GM18519 (cell line): Measurements from ENCODE around the gene MID1IP1.

Source experiments
- ATAC-seq: cut with Tn5 transposase; IDR thresholded peaks from one replicate; pipeline ENCODE4 v1.9.1; 2021; ENCODE audit warnings: mild to moderate bottlenecking, moderate library complexity; ENCODE audit not compliant: unreplicated experiment, low FRiP score

MID1IP1 gene, protein sequence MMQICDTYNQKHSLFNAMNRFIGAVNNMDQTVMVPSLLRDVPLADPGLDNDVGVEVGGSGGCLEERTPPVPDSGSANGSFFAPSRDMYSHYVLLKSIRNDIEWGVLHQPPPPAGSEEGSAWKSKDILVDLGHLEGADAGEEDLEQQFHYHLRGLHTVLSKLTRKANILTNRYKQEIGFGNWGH

DNA sequence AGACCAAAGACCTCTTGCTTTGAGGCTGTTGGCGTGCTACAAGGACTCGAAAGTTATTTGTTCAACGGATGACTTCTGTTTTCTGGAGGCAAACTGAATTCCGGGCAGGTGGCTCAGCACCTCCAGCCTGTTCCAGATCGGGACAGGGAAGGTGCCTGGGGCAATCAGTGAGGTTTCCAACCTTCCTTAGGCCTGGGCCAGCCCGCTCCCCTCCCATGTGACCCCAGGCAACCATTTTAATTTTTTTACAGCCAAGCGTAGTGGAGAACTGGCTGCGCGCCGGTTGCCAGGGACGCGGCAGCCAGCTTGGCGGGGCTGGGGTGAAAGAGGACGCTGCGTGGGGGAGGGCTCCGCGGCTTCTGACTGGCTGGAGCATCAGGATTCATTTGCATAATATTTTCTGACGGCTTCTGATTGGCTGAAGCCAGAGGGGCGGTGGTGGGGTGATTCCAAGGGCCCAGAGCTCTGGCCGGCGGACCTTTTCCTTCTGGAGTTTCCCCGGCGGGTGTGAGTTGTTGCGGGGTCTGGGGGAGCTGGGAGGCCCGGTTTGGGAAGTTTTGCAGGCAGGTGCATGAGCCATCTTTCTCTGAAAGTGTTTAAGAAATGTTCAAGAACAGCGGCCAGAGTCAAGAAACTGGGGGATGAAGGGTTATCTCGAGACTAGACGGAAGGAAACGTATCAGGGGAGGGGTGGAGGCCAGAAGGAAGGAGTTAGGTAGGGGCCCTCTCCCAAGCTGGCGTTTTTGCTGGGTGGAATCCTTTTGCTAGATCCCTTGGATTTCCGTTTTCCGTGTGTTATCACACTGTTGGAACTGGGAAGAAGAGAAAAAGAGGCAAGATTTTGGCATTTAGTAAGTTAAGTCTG is at the start of gene MID1IP1:
Gene MID1IP1, plus strand, starts transcription at position 479 of the 865 bp plus-strand sequence. CDS start 3,488 bp downstream, outside the sequence.
- ATAC-seq, result peak; percentile 36

DNA sequence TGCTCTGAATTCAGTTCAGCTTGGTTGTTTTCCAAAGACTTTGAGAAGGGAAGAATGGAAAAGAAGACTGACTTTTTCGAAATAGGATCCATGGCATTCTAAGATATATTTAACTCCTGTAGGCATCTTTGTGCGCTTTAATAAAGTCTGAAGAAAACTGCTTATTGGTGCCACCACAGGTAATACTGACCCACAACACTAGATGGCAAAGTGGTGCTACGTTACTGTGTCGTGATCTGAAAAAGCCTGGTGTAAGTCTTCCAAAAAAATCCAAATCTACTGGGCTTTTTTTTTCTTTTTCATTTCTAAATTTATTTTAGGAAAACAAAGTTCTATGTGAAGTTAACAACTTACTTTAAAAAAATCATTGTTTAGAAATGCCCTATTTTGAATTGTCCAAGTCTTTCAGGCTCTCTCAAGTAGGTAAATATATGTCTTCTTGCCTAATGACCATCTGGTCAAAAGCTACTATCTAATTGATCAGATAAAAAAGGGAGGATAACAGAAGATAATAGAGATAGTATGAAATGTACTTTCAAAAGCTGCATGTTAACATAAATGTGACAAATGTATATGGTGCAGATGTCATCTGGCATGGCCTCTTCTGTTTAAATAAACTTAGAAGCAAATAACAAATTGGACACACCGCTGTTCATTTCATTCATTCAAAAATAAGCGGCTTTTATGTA is 47.0 kb upstream of the MID1IP1 start:
- ATAC-seq, result no peak

- ATAC-seq, result no peak
These were observed 46.2 kb upstream of the MID1IP1 start for GRCh38 chrX:38754818-38755718.

GRCh38 chrX:38760883-38761282 is 40.4 kb upstream of the MID1IP1 start:
- ATAC-seq, result no peak

GRCh38 chrX:38768079-38768478 is 33.2 kb upstream of the MID1IP1 start:
- ATAC-seq, result no peak

DNA sequence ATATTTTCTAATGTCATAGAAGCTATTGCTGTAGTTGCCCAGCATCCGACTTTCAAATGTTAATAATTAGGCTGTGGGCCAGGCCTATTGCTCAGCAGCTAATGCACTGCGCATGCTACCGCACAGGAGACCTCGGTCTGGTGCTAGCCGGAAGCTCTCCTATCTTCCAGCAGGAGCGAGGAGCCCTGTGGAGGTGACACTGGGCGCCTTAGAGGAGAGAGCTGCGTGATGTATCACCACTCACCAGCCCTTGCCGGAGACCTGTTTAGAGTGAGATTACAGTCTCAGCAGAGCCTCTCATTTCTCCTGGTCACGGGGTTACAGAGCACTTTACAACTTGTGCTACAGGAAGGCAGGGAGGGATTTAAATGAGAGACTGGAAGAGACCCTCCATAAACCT is 31.1 kb upstream of the MID1IP1 start:
- ATAC-seq, result no peak

GRCh38 chrX:38774249-38774648 is 27.0 kb upstream of the MID1IP1 start:
- ATAC-seq, result no peak

GRCh38 chrX:38796946-38797345 is 4.3 kb upstream of the MID1IP1 start:
- ATAC-seq, result no peak

DNA sequence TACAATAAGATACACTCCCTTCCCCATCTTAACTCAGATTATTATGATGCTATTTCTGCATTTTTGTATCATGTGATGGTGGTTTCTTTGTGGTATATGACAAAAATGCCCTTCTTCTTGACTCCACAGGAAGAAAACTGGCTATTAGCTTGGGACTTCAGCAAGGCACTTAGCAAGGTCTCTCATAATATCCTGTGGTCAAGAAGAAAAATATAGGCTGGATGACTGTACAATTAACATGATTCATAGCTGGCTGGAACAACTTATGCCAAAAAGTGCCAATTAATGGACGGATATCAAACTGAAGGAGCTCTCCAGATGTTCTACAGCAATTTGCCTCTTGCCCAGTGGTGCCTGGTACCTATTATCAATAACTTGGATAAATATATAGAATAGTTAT is 2.3 kb upstream of the MID1IP1 start:
- ATAC-seq, result no peak

GRCh38 chrX:38799995-38800580 is 1.2 kb upstream of the MID1IP1 start:
- ATAC-seq, result no peak

GRCh38 chrX:38803243-38803587 is 2.0 kb downstream of the MID1IP1 start:
- ATAC-seq, result no peak

GRCh38 chrX:38803588-38804431 is 2.6 kb downstream of the MID1IP1 start:
- peak; percentile 38 for ATAC-seq

GRCh38 chrX:38804432-38804681 is 3.1 kb downstream of the MID1IP1 start:
- no peak for ATAC-seq

- ATAC-seq, result no peak
These were observed 3.6 kb downstream of the MID1IP1 start for GRCh38 chrX:38804682-38805431.

GRCh38 chrX:38805432-38806389 is 4.5 kb downstream of the MID1IP1 start:
- no peak for ATAC-seq

DNA sequence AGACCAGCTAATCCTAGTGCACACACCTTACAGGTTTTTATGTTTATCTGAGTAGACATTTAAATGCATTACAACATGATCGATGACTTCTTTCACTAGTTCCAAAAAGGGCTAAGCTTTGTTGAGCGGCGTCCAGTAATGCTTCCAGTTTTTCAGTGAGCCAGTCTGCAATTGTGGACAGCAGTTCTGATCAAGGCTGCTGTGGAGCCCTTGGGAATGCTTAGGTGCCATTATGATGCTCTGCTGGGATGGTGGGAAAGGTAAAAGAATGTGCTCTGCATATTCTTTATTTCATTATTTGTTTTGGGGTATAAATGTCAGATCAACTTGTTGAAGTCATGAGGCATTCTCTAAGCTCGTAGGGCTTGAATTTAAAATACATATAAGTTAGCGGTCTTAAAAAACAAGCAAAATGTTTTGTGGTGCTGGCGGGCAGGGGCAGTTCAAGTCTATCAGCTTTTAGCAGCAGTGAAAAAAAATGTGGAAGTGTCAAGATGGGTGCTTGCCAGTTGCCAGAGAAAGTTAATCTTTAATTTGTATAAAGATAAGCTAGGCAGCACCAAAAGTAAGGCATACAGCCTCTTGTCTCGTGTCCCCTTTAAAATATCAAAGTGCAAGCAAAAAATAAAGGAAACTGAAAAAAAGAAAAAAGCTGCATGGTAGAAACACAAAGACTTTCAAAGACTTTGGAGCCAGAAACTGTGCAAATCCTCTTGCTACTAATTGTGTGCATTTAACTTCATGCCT is 5.8 kb downstream of the MID1IP1 start:
- no peak for ATAC-seq

DNA sequence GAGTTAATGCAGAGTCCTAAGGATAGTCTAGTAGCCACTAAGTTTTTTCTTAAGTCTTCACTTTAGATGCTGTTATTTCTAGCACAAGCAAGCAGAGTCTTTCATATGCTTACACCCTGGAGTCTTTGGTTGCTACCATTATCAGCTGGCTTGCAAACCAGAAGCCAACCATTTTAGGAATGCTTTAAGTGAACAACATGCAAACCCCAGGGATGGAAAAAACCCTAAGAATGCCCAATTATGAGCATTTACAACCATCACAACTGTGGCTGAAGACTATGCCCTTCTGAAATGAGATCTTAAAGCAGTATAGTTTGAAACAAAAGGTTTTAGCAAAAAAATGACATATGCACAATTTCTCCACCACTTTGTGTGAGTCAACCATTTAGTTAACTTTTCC is 6.6 kb downstream of the MID1IP1 start:
- no peak for ATAC-seq
